Measurements from ENCODE around the gene EFCAB8. TPM values are rescaled to one million over a fixed set of nuclear protein-coding genes. Genes with fewer than 3 reads are reported as not detected.

The EFCAB8 gene
- total RNA-seq, 4 donors from 2014 or later: not detected

GRCh38 chr20:32848846-32849245 lies 9.9 kb upstream of the EFCAB8 start:
- TF ChIP-seq CTCF (IDR thresholded peaks at IDR 0.05 in 4 of 5, conservative IDR thresholded peaks at IDR 0.05 in 1 of 5) (no peak), POLR2A (IDR thresholded peaks at IDR 0.05) (no peak)
- Histone ChIP-seq H3K27me3 (no peaks in the 10 kb centered on the region), H3K27ac (no peak overlapping the region), H3K4me3 (no peak overlapping the region), H3K36me3 (peaks cover 0 to 47% of the 10 kb centered on the region in 2 donors), H3K4me1 (no peaks in the 10 kb centered on the region), H3K9me3 (no peaks in the 10 kb centered on the region)
- DNase-seq (no peak), ATAC-seq (no peak)
- in situ Hi-C loops (cut with MboI; ENCODE audit: low sequenced_read_pairs in 4 of 4): no loop called here
- intact Hi-C loops (cut with DNase I; ENCODE audit: low total_unique reads): no loop called here

- H3K36me3 ChIP-seq: peaks cover 0 to 47% of the 10 kb centered on the region in 2 donors
- no peak overlapping the region for H3K27ac ChIP-seq
- no peak overlapping the region for H3K4me3 ChIP-seq
- DNase-seq (no peak), ATAC-seq (no peak)
- H3K9me3 ChIP-seq: no peaks in the 10 kb centered on the region
- TF ChIP-seq POLR2A (IDR thresholded peaks at IDR 0.05) (no peak), CTCF (IDR thresholded peaks at IDR 0.05 in 4 of 5, conservative IDR thresholded peaks at IDR 0.05 in 1 of 5) (no peak)
- in situ Hi-C loops (cut with MboI; ENCODE audit: low sequenced_read_pairs in 4 of 4) (no loop called here), intact Hi-C loops (cut with DNase I; ENCODE audit: low total_unique reads) (no loop called here)
- no peaks in the 10 kb centered on the region for H3K4me1 ChIP-seq
- no peaks in the 10 kb centered on the region for H3K27me3 ChIP-seq
Observed at GRCh38 chr20:32849577-32849976, 9.1 kb upstream of the EFCAB8 start.

GRCh38 chr20:32855387-32855786 lies 3.3 kb upstream of the EFCAB8 start:
- H3K4me3 ChIP-seq: no peak overlapping the region
- no peaks in the 10 kb centered on the region for H3K9me3 ChIP-seq
- in situ Hi-C loops (cut with MboI; ENCODE audit: low sequenced_read_pairs in 4 of 4): no loop called here
- DNase-seq (no peak), ATAC-seq (no peak)
- H3K36me3 ChIP-seq: peaks cover 0 to 14% of the 10 kb centered on the region in 2 donors
- H3K27me3 ChIP-seq: no peaks in the 10 kb centered on the region
- intact Hi-C loops (cut with DNase I; ENCODE audit: low total_unique reads): no loop called here
- TF ChIP-seq CTCF (IDR thresholded peaks at IDR 0.05 in 4 of 5, conservative IDR thresholded peaks at IDR 0.05 in 1 of 5): no peak
- no peaks in the 10 kb centered on the region for H3K4me1 ChIP-seq
- H3K27ac ChIP-seq: no peak overlapping the region

- H3K4me1 ChIP-seq: no peaks in the 10 kb centered on the region
- H3K36me3 ChIP-seq: no peaks in the 10 kb centered on the region
- in situ Hi-C loops (cut with MboI; ENCODE audit: low sequenced_read_pairs in 4 of 4): no loop called here
- no peaks in the 10 kb centered on the region for H3K9me3 ChIP-seq
- no peaks in the 10 kb centered on the region for H3K27me3 ChIP-seq
- ATAC-seq: no peak
- H3K4me3 ChIP-seq: no peak overlapping the region
- DNase-seq: no peak
- H3K27ac ChIP-seq: no peak overlapping the region
- TF ChIP-seq POLR2A (IDR thresholded peaks at IDR 0.05) (no peak), CTCF (IDR thresholded peaks at IDR 0.05 in 4 of 5, conservative IDR thresholded peaks at IDR 0.05 in 1 of 5) (no peak)
- intact Hi-C loops (cut with DNase I; ENCODE audit: low total_unique reads): no loop called here
Observed at GRCh38 chr20:32858189-32858588, 534 bp upstream of the EFCAB8 start.

GRCh38 chr20:32861446-32861845 lies 2.7 kb downstream of the EFCAB8 start:
- no peak overlapping the region for H3K27ac ChIP-seq
- no peak overlapping the region for H3K4me3 ChIP-seq
- ATAC-seq (no peak), DNase-seq (no peak)
- intact Hi-C loops (cut with DNase I; ENCODE audit: low total_unique reads): no loop called here
- TF ChIP-seq CTCF (IDR thresholded peaks at IDR 0.05 in 4 of 5, conservative IDR thresholded peaks at IDR 0.05 in 1 of 5) (no peak), POLR2A (IDR thresholded peaks at IDR 0.05) (no peak)
- H3K36me3 ChIP-seq: no peaks in the 10 kb centered on the region
- in situ Hi-C loops (cut with MboI; ENCODE audit: low sequenced_read_pairs in 4 of 4): no loop called here
- no peaks in the 10 kb centered on the region for H3K4me1 ChIP-seq
- H3K27me3 ChIP-seq: no peaks in the 10 kb centered on the region
- H3K9me3 ChIP-seq: no peaks in the 10 kb centered on the region

All from gastrocnemius medialis (tissue), 4 donors.